Measurements from ENCODE around the gene RIIAD1.
A peak's percentile ranks its signal among the peaks of the same experiment; 100 is the strongest.
"Not testable (repeated sequence)": the region's sequence is repeated elsewhere in the genome, so short reads cannot be mapped to it uniquely, and the experiment has no call there.

The RIIAD1 gene

GRCh38 chr1:151729966-151730291 lies 8.6 kb downstream of the RIIAD1 start:
- no peak for DNase-seq (ENCODE audit: low spot score)
- no peak for FAIRE-seq

GRCh38 chr1:151733126-151733525 lies 11.8 kb downstream of the RIIAD1 start:
- FAIRE-seq (no peak), DNase-seq (ENCODE audit: low spot score) (no peak)

GRCh38 chr1:151733995-151734394 lies 12.7 kb downstream of the RIIAD1 start:
- FAIRE-seq; DNase-seq (ENCODE audit: low spot score): not testable (repeated sequence)

GRCh38 chr1:151737026-151737425 lies 15.7 kb downstream of the RIIAD1 start:
- FAIRE-seq = no peak
- DNase-seq (ENCODE audit: low spot score) = no peak

GRCh38 chr1:151737479-151737878 lies 16.2 kb downstream of the RIIAD1 start:
- no peak for DNase-seq (ENCODE audit: low spot score)
- no peak for FAIRE-seq

GRCh38 chr1:151739590-151740355 lies 18.5 kb downstream of the RIIAD1 start:
- FAIRE-seq (no peak), DNase-seq (ENCODE audit: low spot score) (no peak)

GRCh38 chr1:151741516-151741915 lies 20.2 kb downstream of the RIIAD1 start:
- DNase-seq (ENCODE audit: low spot score) = no peak
- no peak for FAIRE-seq

- DNase-seq (ENCODE audit: low spot score) (peak; percentile 11), FAIRE-seq (no peak)
These were observed 35.0 kb downstream of the RIIAD1 start for GRCh38 chr1:151756291-151756690.

- DNase-seq (ENCODE audit: low spot score) (no peak), FAIRE-seq (no peak)
These were observed 37.9 kb downstream of the RIIAD1 start for GRCh38 chr1:151759241-151759640.

- DNase-seq (ENCODE audit: low spot score) (no peak), FAIRE-seq (no peak)
These were observed 39.5 kb downstream of the RIIAD1 start for GRCh38 chr1:151760597-151761385.

- DNase-seq (ENCODE audit: low spot score) (peak; percentile 64), FAIRE-seq (no peak)
These were observed 41.9 kb downstream of the RIIAD1 start, which contains the start of gene MRPL9 for GRCh38 chr1:151762941-151763921. Gene MRPL9, minus strand, starts transcription at chr1:151763496. Its CDS starts 17 bp downstream, at chr1:151763479.

GRCh38 chr1:151763990-151764389 lies 42.7 kb downstream of the RIIAD1 start:
- DNase-seq (ENCODE audit: low spot score) = no peak
- FAIRE-seq = no peak

GRCh38 chr1:151768351-151769066 lies 47.2 kb downstream of the RIIAD1 start:
- not testable (repeated sequence) for DNase-seq (ENCODE audit: low spot score); FAIRE-seq

- DNase-seq (ENCODE audit: low spot score); FAIRE-seq: not testable (repeated sequence)
These were observed 47.9 kb downstream of the RIIAD1 start for GRCh38 chr1:151769270-151769669.

- FAIRE-seq (peak; percentile 52), DNase-seq (ENCODE audit: low spot score) (peak; percentile 64)
These were observed 52.4 kb downstream of the RIIAD1 start for GRCh38 chr1:151773702-151774101.

GRCh38 chr1:151774256-151774922 lies 53.1 kb downstream of the RIIAD1 start:
- no peak for FAIRE-seq
- DNase-seq (ENCODE audit: low spot score) = no peak

GRCh38 chr1:151775894-151776664 lies 54.8 kb downstream of the RIIAD1 start:
- no peak for DNase-seq (ENCODE audit: low spot score)
- FAIRE-seq = no peak

- FAIRE-seq (no peak), DNase-seq (ENCODE audit: low spot score) (no peak)
These were observed 55.3 kb downstream of the RIIAD1 start for GRCh38 chr1:151776665-151777062.

GRCh38 chr1:151777317-151777716 lies 56.0 kb downstream of the RIIAD1 start:
- FAIRE-seq (no peak), DNase-seq (ENCODE audit: low spot score) (no peak)
